NOMO-1 (cell line): ENCODE results near the gene CHGA.

Experiments
- DNase-seq, 2 experiments: peaks; one replicate each; lab custom pipeline; 2025; ENCODE audit not compliant: unreplicated experiment in 2 of 2; lab: John Stamatoyannopoulos, UW

CHGA gene

DNA sequence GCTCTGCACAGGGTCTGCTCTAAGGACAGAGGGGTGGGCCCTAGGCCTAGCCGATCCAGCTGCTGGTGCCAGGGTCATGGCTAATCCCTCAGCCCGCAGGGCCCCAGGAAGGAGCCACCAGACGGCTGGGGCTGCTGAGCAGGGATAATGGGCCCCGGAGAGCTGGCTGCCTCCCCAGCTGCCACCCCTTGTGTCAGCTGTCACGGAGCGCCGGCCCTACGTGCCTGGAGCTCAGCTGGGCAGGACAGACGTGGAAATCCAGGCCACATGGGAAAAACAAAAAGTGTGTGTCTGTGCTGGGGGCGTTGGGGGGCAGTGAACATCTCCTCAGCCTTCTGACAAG lies 36.2 kb downstream of the CHGA start:
- DNase-seq, result no peak

DNA sequence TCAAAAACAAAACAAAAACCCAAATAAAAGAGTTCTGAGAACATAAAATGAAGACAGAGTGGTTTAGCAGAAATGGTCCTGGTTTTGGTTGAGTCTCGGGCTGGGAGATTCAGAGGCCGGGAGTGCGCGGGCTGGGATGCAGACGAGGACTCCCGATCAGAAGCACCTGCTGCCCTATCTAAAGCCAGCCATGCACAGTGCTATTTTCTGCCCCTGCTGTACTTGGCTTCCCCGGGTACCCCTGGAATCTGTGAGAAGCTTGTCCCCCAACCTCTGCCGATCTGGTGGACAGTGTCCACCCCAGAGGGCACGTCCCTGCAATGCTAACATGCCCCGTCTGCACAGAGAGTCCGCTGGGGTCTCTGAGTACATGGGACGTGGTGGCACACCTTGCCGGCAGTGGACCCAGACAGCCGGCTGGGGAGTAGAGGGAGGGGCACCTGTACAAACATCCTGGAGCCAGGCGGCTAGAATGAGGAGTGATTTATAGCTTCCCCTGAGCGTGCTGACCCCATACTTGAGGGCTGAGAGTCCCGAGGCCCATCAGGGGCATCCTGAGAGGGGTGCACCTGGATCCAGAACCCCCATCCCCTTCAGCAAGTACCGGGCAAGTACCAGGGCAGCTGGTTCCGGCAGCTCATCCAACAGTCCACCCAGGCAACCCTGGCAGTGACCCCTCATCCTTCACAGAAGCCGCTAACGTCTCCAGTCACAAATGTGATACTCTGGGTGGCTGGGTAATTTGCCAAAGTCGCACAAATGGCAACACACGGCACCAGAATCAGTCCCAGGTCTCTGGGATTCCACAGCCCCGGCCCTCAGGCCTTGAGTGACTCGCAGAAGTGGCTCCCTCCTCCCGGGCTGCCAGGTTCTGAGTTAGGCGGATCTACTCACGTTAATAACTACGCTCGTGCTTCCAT lies 37.1 kb downstream of the CHGA start:
- no peak for DNase-seq

DNA sequence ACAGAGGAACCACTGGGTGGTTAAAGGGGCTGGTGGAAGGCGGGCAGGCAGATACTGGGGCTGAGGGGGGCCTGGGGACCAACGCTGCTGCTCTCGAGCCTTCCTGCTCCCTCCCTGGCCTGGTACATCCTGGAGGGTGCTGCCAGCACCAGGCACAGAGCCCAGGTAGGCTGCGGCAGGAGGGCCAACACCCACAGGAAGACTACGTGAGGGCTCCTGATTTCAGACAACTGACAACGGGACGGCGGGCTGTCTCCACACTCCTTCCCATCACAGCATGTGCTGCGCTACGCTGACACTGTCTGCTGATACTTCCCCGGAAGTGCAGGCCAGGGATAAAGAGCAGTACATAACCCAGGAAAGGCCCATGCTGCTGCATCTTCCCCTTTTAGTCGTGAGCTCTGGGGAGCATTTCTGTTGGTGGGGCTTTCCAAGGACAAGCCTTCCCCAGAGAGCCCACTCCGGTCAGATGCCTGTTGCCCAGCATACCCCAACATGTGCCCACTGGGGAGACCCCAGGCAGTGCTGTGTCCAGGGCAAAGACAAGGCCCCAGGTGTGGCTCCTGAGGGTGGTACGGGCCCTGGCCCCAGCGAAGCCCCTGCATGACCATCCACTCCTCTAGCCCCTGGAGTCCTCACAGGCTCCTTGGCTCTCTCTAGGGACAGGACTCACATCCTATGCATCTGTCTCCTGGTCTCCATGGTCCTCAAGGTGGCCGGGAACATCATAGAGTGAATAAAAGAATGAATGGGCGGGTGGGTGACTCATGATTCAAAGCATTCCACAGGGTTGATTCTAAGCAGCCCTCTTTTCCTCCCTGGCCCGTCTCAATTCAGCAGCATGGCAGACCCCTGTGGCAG lies 38.0 kb downstream of the CHGA start:
- DNase-seq, result no peak

DNA sequence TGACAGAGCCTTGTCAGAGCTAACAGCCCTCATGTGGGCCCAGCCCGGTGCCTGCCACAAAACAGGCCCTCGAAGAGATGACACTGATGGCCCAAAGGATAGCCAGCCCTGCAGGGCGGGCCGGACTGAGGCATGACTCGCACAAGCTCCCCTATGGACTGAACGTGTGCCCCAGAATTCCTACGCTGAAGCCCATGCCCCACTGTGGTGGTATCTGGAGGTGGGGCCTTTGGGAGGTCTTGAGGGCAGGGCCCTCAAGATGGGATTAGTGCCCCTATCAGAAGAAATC lies 38.6 kb downstream of the CHGA start:
- no peak for DNase-seq

DNA sequence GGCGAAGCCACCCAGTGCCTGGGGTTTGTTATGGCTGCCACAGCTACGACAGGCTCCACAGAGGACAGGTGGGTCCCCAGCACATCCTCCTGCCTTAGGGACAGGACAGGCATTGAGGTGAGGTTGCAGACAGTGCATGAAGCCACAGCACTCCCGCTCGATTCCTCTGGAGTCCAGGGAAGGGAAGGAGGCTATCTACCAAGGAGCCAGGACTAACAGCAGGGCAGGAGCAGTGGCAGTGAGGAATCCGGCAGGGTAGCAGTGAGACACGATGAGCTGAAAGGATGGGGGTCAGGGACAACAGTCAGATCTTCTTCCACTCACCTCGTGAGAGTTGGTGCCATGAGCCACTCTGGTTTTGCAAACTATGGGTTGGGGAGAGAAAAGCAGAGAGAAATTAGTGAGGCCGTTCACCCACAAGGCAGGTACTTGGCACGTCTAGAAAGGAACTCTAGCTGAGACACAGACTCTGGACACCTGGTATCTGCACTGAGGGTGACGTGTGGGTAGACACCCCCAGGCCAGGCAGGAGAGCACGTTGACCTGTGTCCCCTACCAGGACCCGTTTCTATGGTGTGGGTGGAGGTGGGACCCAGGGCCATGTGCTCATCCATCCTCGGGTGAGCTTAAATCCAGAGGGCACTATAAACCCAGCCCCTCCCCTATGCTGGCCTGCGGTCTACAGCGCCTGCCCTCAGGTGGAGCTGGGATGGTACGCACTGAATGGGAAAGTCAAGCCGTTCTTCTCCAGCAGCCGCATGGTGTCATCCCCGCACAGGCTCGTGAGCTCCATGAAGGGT lies 39.3 kb downstream of the CHGA start:
- DNase-seq, result no peak

DNA sequence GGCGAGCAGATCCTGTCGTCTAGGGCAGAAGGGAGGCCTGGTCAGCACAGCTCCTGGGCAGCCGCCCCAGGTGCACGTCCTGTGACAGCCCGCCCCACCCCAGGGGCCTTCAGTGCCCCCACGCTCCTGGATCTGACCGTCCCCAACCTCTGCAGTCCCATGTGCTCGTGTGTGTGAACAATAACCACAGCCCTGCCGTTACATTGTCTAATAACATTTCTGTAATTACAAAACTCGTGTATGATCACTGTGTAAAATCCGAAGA lies 39.8 kb downstream of the CHGA start:
- DNase-seq, result no peak

DNA sequence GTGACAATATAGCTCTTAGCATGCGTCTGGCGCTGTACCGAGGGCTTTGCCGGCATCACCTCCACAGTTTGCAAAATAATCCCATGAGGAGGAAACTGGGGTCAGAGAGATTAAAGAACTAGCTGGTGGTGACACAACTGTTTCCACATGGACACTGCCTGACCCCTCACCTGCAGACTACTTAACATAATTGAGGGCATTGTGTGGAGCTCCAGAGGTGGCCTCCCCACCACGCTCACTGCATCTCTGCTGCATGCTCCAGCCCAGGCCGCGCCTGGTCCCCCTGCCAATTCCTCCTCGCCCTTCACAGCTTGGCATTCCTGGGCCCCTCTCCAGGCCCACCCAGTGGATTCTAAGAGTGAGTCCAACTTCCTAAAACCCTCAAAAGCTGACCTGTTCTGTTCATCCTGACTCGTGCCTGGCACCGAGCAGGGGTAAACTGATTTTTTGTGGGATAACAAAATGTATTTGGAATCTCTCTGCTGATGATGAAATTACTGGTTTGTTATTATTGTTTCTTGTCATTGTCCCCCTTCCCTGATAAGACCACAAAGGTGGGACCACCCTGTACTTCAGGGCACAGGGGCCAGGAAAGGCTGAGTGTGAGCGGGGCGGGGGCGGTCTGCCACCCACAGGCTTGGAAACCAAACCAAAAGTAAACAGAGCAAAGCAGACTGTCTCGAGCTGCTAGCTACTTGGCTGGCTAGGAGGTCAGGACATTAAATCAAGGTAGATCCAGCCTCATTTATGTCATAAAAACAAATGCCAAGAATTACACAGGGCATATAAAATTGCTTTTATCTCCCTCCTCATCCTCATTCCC lies 40.6 kb downstream of the CHGA start:
- DNase-seq, result no peak

DNA sequence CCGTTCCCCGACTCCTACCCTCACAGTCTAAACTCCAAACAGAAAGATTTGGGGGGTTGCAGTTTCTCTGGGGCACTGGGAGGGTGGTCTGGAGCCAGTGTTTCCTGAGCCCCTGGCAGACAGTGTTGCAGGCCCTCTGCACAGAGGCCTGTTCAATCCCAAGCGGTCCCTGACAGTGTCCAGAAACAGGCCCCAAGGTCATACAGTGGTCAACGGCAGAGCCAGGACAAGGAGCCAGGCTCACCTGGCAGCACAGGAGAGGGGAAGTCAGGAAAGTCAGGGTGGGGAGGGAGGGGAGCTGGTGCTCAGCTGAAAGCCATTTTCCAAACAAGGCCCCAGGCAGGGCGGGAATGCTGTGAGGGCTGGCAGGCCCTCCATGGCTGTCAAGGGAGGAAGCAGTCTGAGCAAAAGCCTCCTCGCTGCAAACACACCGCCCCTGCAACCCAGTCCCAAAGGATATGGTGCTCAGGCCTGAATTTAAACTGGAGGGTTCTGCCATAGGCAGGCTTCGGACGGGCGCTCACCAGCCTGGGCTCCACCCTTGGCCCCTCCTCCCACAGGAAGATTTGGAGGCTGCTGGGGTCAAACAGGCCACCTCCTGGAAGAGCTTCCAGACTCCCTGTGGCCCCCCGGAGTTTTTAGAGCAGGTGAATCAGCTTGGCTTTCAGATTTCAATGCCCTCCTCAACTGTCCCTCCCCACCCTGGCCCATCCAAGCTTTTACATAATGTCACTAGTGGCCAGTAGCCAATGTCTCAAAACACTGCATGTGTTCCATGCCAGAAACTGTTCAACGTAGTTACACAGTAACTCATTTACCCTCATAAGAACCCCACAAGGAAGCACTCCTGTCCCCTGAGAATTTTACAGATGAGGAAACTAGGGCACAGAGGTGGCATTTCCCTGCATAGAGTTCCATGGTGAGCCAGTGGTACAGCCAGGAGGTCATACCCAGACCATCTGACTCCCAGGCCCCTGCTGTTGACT lies 41.5 kb downstream of the CHGA start:
- no peak for DNase-seq

DNA sequence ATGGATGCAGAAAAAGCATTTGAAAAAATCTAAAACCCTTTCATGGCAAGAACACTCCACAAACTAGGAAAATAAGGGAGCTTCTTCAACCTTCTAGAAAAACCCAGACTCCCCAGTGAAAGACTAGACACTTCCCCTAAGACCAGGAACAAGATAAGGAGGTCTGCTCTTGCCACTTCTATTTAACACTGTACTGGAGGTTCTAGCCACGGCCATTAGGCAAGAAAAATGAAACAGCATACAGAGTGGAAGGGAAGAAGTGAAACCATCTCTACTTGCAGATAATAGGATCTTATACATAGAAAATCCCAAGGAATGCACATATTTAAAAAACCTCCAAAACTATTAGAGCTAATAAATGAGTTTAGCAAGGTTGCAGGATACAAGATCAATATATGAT lies 42.3 kb downstream of the CHGA start:
- no peak for DNase-seq

DNA sequence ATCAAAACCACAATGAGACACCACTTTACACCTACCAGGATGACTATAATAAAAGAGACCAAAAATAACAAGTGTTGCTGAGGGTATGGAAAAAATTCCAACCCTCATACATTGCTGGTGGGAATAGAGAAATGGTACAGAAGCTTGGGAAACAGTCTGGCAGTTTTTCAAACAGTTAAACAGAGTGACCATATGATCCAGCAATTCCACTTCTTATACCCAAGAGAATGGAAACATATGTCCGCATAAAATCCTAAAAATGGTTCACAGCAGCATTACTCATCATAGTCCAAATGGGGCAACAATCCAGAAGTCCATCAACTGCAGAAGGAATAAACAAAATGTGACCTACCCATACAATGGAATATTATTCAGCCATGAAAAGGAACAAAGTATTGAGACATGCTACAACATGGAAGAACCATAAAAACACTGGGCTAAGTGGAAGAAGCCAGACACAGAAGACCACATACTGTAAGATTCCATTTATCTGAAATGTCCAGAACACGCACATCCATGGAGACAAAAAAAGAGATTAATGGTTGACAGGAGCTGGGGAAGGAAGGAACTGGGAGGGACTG lies 44.5 kb downstream of the CHGA start:
- DNase-seq, result no peak

DNA sequence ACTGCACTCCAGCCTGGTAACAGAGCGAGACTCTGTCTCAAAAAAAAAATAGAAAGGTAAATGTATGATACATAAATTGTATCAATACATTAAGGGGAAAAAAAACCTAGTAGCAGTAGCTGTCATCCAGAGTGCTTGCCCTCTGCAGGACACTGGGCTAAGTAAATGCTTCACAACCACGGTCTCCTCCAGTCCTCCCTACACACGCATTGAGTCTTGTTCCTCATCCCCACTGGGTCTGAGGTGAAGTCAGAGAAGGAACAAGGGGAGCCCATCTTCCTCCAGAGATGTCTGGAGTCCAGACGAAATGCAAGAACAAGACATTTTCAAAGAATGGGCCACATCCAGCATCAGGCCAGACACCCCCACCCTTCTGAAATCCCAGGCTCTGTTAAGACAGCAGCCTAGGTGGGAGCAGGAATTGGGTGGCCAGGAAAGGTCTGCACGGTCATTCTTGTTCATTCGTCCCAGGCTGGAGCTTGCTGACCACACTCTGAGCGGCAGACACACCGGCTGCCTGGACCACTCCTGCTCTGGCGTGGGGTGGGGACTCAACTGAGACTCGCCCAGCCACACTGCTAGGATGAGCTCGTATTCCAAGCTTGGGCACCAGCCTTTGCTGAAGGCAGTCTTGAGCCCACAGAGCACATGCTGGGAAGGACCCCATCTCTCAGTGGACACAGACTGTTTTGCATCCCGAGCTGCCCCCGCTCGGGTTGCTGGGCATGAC lies 45.5 kb downstream of the CHGA start:
- no peak for DNase-seq

DNA sequence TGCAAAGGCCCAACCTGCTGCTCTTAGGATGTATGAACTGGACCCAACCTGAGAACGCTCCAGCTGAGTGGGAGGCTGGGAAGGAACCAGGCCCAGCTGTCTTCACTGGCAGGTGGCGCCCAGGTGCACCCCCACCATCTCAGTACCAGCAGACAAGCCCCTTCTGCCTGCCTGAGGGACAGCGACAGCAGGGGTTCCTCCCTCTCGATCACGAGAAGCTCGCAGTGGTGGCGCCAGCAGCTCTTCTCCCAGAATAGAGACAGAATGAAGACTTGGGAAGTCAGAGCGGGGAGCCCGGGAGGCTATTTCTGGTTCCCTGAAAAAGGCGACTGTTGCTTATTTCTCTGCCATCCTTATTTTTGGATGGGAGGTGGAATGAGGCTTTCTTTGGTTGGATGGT lies 46.5 kb downstream of the CHGA start:
- no peak for DNase-seq

DNA sequence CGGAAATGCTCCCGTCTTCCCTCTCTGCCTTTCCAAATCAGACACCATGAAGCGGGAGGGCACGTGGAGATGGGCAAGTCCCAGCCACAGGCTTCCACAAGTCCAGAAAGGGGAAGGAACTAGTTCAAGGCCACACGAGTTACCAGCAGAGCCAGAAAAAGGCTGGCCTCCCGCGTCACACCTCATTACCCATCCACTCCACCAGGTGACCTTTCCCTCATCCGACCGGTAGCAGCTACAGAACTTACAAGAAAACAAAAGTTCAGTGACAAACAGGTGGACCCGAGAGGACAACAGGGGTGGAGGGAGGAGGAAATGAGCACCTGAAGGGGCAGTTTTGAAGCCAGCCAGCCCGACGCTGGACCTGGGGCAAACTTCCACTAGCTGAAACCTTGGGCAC lies 46.9 kb downstream of the CHGA start:
- DNase-seq, result no peak

DNA sequence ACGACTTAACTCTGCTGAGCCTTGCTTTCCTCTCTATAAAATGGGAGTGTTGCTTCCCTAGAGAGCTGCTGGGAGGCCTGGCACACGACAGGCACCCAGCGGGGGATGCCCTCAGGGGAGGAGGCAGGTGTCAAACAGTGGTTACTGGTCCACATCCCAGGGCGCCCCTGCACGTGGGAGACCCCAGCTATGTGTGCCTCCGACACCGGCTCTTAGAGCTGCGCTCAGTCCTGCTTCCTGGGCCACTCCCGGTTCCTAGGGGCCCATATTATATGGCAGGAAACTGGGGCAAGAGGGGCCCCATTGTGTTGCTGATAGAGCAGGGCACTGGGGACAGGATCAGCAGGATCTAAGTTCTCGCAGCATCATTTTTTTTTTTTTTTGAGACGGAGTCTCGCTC lies 47.3 kb downstream of the CHGA start:
- no peak for DNase-seq

DNA sequence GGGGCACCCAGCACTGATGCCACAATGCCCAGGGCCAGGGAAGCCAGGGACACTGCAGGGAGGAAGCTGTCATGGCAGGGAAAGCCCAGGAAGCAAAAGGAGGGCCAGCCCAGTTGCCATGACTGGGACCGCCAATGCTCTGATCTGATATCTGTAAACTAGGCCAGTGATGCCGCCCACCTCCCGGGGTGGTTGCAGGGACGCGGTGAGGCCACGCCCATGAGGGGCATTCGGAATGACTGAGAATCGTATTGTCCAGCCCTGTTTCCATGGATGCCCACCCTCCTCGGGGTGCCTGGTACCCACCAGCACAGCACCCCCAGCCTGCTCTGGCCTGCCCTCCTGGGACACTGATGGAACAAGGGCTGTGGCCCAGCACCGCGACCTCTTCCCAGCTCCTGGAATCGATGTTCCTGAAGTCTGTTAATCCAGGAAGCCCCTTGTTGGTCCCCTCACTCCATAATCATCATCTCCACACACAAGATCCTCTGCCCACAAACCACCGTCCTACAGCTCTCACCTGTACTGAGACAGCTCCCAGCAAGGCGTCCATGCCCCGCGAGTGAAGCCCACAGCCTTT lies 48.7 kb downstream of the CHGA start:
- no peak for DNase-seq

DNA sequence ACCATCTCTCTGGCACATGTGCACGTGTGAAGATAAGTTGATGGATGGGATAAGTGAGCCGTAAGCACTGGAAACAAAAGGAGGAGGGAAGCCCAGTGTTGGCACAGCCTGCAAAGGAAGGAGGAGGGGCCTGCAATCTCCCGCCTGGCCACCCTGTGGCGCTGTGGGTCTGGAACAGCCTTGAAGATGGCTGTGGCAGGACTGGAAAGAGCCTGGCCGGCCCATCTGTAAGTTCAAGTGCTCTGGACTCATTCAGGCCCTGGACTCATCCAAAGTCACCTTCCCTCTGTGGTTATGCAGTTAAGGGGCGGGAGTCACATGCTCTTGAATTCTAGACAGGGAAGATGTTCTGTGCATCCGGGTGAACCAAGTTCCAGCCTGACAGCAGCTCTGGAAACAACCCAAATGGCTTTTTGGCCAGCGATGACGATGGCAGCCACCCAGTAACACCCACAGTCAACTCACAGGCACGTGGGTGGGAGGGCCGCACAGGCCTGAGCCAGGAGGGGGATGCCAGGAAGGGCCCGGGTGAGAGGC lies 50.4 kb downstream of the CHGA start:
- no peak for DNase-seq

DNA sequence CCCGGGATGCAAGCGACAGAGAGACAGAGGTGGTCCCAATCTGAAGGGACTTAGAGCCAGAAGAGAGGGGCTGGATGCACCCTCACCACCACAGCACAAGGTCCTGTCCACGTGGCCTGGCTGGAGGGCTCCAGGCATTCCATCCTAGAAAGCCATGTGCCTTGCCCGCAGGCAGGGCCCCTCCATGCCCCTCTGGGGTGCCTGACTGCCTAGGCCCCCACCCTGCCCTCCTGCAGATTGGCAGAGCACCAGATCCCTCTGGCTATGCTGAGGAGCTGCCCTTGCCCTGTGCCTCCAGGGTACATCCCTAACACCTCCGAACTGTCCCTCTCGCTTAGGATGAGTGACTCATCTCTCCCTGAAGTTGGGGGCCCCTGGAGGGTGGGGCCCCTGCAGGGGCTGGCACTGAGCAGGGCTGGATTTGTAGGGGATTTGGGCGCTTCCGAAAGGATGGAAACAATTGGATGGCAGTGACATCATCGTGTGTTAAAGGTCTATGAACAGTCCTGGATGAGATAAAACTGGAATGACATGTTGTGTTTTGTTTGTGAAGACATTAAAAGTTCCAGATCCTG lies 50.9 kb downstream of the CHGA start:
- no peak for DNase-seq
